ENCODE results near the gene ECHDC1. TPM values are rescaled to one million over a fixed set of nuclear protein-coding genes. Genes with fewer than 3 reads are reported as not detected.

The ECHDC1 gene
- total RNA-seq, 1 donor from 2014 or later: 57.4 TPM

DNA sequence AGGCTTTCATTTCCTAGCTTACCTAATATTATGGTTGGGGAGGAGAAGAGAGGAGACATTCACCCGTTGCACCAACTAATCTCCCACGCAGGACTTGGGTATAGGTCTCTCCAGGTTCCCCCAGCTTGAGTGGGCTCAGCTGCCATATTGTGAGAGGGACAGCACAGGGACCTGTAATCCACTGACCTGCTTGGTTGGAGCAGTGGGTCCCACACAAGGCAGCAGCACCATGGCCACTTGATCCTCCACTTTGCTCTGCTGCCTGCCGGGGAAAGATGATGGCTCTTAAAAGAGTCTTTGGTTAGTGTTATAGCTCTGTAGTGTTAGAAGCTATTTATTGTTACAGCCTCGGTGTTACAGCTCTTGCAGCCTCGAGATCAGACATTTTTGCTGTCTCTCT is 22.5 kb upstream of the ECHDC1 start:
- Mint-ChIP-seq H3K36me3 (ENCODE audit: low read depth) (no peaks in the 10 kb centered on the region), H3K9me3 (no peaks in the 10 kb centered on the region), H3K27ac (no peak overlapping the region), H3K4me1 (ENCODE audit: low read depth) (no peaks in the 10 kb centered on the region), H3K27me3 (ENCODE audit: insufficient read depth) (no peaks in the 10 kb centered on the region), H3K4me3 (no peak overlapping the region)
- no peak for DNase-seq (ENCODE audit: low spot score)
- intact Hi-C loops (cut with micrococcal nuclease): no loop called here

- no peaks in the 10 kb centered on the region for H3K4me1 Mint-ChIP-seq (ENCODE audit: low read depth)
- H3K4me3 Mint-ChIP-seq: no peak overlapping the region
- H3K36me3 Mint-ChIP-seq (ENCODE audit: low read depth): no peaks in the 10 kb centered on the region
- no peak for DNase-seq (ENCODE audit: low spot score)
- peaks cover 20% of the 10 kb centered on the region for H3K9me3 Mint-ChIP-seq
- no peaks in the 10 kb centered on the region for H3K27me3 Mint-ChIP-seq (ENCODE audit: insufficient read depth)
- intact Hi-C loops (cut with micrococcal nuclease): no loop called here
- H3K27ac Mint-ChIP-seq: no peak overlapping the region
Measured at GRCh38 chr6:127352524-127352923, 9.1 kb upstream of the ECHDC1 start.

- H3K27ac Mint-ChIP-seq: no peak overlapping the region
Measured at GRCh38 chr6:127349980-127350379, 6.6 kb upstream of the ECHDC1 start.

GRCh38 chr6:127348028-127348661 is 4.7 kb upstream of the ECHDC1 start:
- peaks cover 5% of the 10 kb centered on the region for H3K36me3 Mint-ChIP-seq (ENCODE audit: low read depth)
- peaks cover 13% of the 10 kb centered on the region for H3K9me3 Mint-ChIP-seq
- peaks cover 6% of the 10 kb centered on the region for H3K4me1 Mint-ChIP-seq (ENCODE audit: low read depth)
- H3K27me3 Mint-ChIP-seq (ENCODE audit: insufficient read depth): no peaks in the 10 kb centered on the region
- DNase-seq (ENCODE audit: low spot score): no peak
- H3K4me3 Mint-ChIP-seq: no peak overlapping the region
- H3K27ac Mint-ChIP-seq: no peak overlapping the region
- intact Hi-C loops (cut with micrococcal nuclease): no loop called here

More at GRCh38 chr6:127349980-127350379, 6.6 kb upstream of the ECHDC1 start:
- intact Hi-C loops (cut with micrococcal nuclease): no loop called here
- Mint-ChIP-seq H3K4me1 (ENCODE audit: low read depth) (peaks cover 6% of the 10 kb centered on the region), H3K9me3 (peaks cover 16% of the 10 kb centered on the region), H3K4me3 (no peak overlapping the region), H3K36me3 (ENCODE audit: low read depth) (peaks cover 5% of the 10 kb centered on the region), H3K27me3 (ENCODE audit: insufficient read depth) (no peaks in the 10 kb centered on the region)
- no peak for DNase-seq (ENCODE audit: low spot score)

GRCh38 chr6:127347178-127347577 is 3.8 kb upstream of the ECHDC1 start:
- DNase-seq (ENCODE audit: low spot score): no peak
- peaks cover 9% of the 10 kb centered on the region for H3K9me3 Mint-ChIP-seq
- H3K27me3 Mint-ChIP-seq (ENCODE audit: insufficient read depth): no peaks in the 10 kb centered on the region
- no peak overlapping the region for H3K27ac Mint-ChIP-seq
- H3K36me3 Mint-ChIP-seq (ENCODE audit: low read depth): peaks cover 5% of the 10 kb centered on the region
- H3K4me1 Mint-ChIP-seq (ENCODE audit: low read depth): peaks cover 6% of the 10 kb centered on the region
- intact Hi-C loops (cut with micrococcal nuclease): no loop called here
- no peak overlapping the region for H3K4me3 Mint-ChIP-seq

GRCh38 chr6:127345521-127345920 is 2.1 kb upstream of the ECHDC1 start:
- Mint-ChIP-seq H3K27me3 (ENCODE audit: insufficient read depth) (no peaks in the 10 kb centered on the region), H3K4me3 (no peak overlapping the region), H3K9me3 (peaks cover 9% of the 10 kb centered on the region), H3K27ac (no peak overlapping the region), H3K4me1 (ENCODE audit: low read depth) (peaks cover 6% of the 10 kb centered on the region), H3K36me3 (ENCODE audit: low read depth) (peaks cover 11% of the 10 kb centered on the region)
- intact Hi-C loops (cut with micrococcal nuclease): no loop called here
- no peak for DNase-seq (ENCODE audit: low spot score)

- Mint-ChIP-seq H3K27me3 (ENCODE audit: insufficient read depth) (no peaks in the 10 kb centered on the region), H3K27ac (no peak overlapping the region), H3K4me3 (no peak overlapping the region), H3K4me1 (ENCODE audit: low read depth) (peaks cover 7% of the 10 kb centered on the region), H3K36me3 (ENCODE audit: low read depth) (peaks cover 15% of the 10 kb centered on the region), H3K9me3 (no peaks in the 10 kb centered on the region)
- intact Hi-C loops (cut with micrococcal nuclease): loop anchor here (1.0 to 5.0 kb wide), 8 partner anchors 39 to 193 kb away; partner anchors contain the start of gene RNF146
- no peak for DNase-seq (ENCODE audit: low spot score)
Measured at GRCh38 chr6:127343809-127344659, 625 bp upstream of the ECHDC1 start.

DNA sequence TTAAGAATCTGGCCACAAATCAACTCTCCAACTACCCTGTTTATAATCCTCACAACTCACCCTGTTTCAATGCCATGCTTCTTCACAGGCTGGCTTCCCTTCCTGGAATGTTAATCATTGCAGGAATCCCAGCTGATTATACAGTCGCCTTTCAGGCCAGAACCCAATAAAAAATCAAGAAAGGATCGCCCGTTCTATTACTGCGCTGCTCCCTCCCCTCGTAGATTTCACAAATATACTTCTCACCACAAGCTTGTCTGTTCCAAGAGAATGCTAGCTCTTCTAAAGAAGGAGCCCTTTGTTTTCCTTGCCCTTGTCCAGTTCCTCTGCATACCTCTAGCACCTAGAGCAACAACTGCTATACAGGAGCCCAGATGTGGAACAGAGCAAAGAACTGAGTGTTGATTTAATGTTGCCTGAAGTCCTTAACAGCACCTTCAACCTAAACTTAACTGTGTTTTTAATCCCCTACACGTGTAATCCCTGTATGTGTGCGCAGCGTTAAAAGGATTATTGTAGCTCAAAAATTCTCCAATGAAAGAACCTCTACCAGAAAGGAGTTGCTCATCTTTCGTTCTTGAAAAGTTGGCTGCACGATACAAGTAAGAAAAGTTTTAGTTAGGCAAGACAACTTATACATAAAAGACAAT is 988 bp downstream of the ECHDC1 start:
- Mint-ChIP-seq H3K9me3 (no peaks in the 10 kb centered on the region), H3K27ac (no peak overlapping the region), H3K27me3 (ENCODE audit: insufficient read depth) (no peaks in the 10 kb centered on the region), H3K4me1 (ENCODE audit: low read depth) (peaks cover 20% of the 10 kb centered on the region), H3K4me3 (no peak overlapping the region), H3K36me3 (ENCODE audit: low read depth) (peaks cover 15% of the 10 kb centered on the region)
- DNase-seq (ENCODE audit: low spot score): no peak
- intact Hi-C loops (cut with micrococcal nuclease): loop anchor here (2.0 to 5.0 kb wide), 3 partner anchors 38 to 195 kb away; no protein-coding TSS in a partner anchor

GRCh38 chr6:127341471-127342202 is 1.8 kb downstream of the ECHDC1 start:
- no peak overlapping the region for H3K27ac Mint-ChIP-seq
- no peaks in the 10 kb centered on the region for H3K27me3 Mint-ChIP-seq (ENCODE audit: insufficient read depth)
- H3K4me1 Mint-ChIP-seq (ENCODE audit: low read depth): peaks cover 22% of the 10 kb centered on the region

DNA sequence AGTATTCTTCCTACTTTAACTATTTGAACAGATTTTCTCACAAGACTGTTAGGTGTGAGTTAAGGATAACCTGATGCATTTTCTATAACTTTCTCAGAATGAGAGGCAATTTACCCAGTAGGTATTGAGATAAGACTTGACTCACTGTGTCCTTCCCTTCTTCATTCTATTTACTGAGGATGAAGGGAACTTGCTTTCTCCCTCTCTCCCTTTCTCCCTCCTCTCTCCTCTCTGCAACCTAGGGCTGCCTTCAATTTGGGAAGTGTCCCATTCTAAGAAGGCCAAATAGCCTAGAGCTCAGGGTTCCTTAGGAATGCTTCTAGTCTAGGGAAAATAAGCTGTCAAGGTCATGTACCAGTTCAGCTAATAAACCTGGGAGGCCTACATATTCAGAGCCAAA is 3.2 kb downstream of the ECHDC1 start:
- H3K27ac Mint-ChIP-seq: no peak overlapping the region
- peaks cover 16% of the 10 kb centered on the region for H3K36me3 Mint-ChIP-seq (ENCODE audit: low read depth)
- intact Hi-C loops (cut with micrococcal nuclease): loop anchor here (5.0 kb wide), 2 partner anchors 127 to 197 kb away; no protein-coding TSS in a partner anchor
- DNase-seq (ENCODE audit: low spot score): no peak
- no peak overlapping the region for H3K4me3 Mint-ChIP-seq
- H3K27me3 Mint-ChIP-seq (ENCODE audit: insufficient read depth): no peaks in the 10 kb centered on the region
- H3K9me3 Mint-ChIP-seq: no peaks in the 10 kb centered on the region
- peaks cover 24% of the 10 kb centered on the region for H3K4me1 Mint-ChIP-seq (ENCODE audit: low read depth)

More at GRCh38 chr6:127341471-127342202, 1.8 kb downstream of the ECHDC1 start:
- intact Hi-C loops (cut with micrococcal nuclease): loop anchor here (2.0 to 5.0 kb wide), 3 partner anchors 37 to 196 kb away; no protein-coding TSS in a partner anchor
- Mint-ChIP-seq H3K36me3 (ENCODE audit: low read depth) (peaks cover 19% of the 10 kb centered on the region), H3K4me3 (no peak overlapping the region), H3K9me3 (no peaks in the 10 kb centered on the region)
- DNase-seq (ENCODE audit: low spot score): no peak

- H3K4me1 Mint-ChIP-seq (ENCODE audit: low read depth): peaks cover 24% of the 10 kb centered on the region
- H3K9me3 Mint-ChIP-seq: no peaks in the 10 kb centered on the region
- no peak for DNase-seq (ENCODE audit: low spot score)
- intact Hi-C loops (cut with micrococcal nuclease): no loop called here
- H3K36me3 Mint-ChIP-seq (ENCODE audit: low read depth): peaks cover 16% of the 10 kb centered on the region
- H3K27ac Mint-ChIP-seq: no peak overlapping the region
- H3K4me3 Mint-ChIP-seq: no peak overlapping the region
- H3K27me3 Mint-ChIP-seq (ENCODE audit: insufficient read depth): no peaks in the 10 kb centered on the region
Measured at GRCh38 chr6:127338936-127339335, 4.5 kb downstream of the ECHDC1 start.

GRCh38 chr6:127332383-127332961 is 10.9 kb downstream of the ECHDC1 start:
- intact Hi-C loops (cut with micrococcal nuclease): no loop called here
- Mint-ChIP-seq H3K9me3 (no peaks in the 10 kb centered on the region), H3K27me3 (ENCODE audit: insufficient read depth) (no peaks in the 10 kb centered on the region), H3K4me1 (ENCODE audit: low read depth) (peaks cover 14% of the 10 kb centered on the region), H3K36me3 (ENCODE audit: low read depth) (peaks cover 15% of the 10 kb centered on the region), H3K4me3 (no peak overlapping the region), H3K27ac (no peak overlapping the region)
- DNase-seq (ENCODE audit: low spot score): no peak
